Activated CD4-positive, alpha-beta T cell treated with anti-CD3 and anti-CD28 coated beads, Interleukin-2, amount 10 ng/mL, durations not matched to agents 24 days and 14 days (primary cell): ENCODE measurements around the gene NAALADL2. TPM values are rescaled to one million over a fixed set of nuclear protein-coding genes. Genes with fewer than 3 reads are reported as not detected.

ENCODE experiments used
- DNase-seq: peaks from one replicate; pipeline ENCODE4 v3.0.0; 2022
- H3K27ac Mint-ChIP-seq: one replicate; pipeline ENCODE4 v1.8.0; 2022; ENCODE audit warnings: mild to moderate bottlenecking, mixed read lengths
- H3K27me3 Mint-ChIP-seq: one replicate; pipeline ENCODE4 v1.8.0; 2022; ENCODE audit warnings: mixed read lengths
- H3K36me3 Mint-ChIP-seq: one replicate; pipeline ENCODE4 v1.8.0; 2022; ENCODE audit warnings: low read depth, mild to moderate bottlenecking, mixed read lengths
- H3K4me1 Mint-ChIP-seq: one replicate; pipeline ENCODE4 v1.8.0; 2021; ENCODE audit warnings: mixed read lengths
- H3K4me3 Mint-ChIP-seq: one replicate; pipeline ENCODE4 v1.8.0; 2022; ENCODE audit warnings: mild to moderate bottlenecking, moderate library complexity, mixed read lengths
- H3K9me3 Mint-ChIP-seq: one replicate; pipeline ENCODE4 v1.8.0; 2021; ENCODE audit warnings: mixed read lengths
- intact Hi-C: fragments of 100-400 bp; cut with micrococcal nuclease; formaldehyde crosslinking; loops from one replicate; pipeline ENCODE4 v1.15.1; 2023
- total RNA-seq: library from RNA; stranded (reverse); gene quantifications from 2 replicates; pipeline ENCODE4 v1.2.3, GENCODE V29; 2022

Gene NAALADL2
- total RNA-seq, 1 donor from 2014 or later, result not detected

DNA sequence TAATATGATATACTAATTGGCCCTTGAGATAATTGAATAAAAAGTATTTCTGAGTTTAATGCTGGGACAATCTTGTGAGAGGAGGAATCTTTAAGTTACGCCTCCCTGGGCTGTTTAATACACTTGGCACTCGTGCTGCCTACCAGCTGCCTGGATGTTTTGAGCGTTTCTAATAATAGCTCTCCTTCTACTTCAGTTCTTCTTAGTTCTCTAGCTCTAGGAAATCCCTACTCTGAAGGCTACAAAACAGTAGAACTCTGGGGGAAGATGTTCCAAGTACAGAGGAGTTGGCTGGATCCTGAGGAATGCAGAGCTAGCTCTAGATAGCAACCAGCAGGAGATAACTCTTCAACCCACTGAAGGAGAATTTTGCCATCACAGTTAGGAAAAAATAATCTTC, 3.5 kb downstream of the NAALADL2 start:
- Mint-ChIP-seq H3K27me3 (no peaks in the 10 kb centered on the region), H3K27ac (no peak overlapping the region), H3K9me3 (no peaks in the 10 kb centered on the region), H3K4me3 (no peak overlapping the region), H3K4me1 (no peaks in the 10 kb centered on the region), H3K36me3 (no peaks in the 10 kb centered on the region)
- no peak for DNase-seq
- intact Hi-C loops, result no loop called here

DNA sequence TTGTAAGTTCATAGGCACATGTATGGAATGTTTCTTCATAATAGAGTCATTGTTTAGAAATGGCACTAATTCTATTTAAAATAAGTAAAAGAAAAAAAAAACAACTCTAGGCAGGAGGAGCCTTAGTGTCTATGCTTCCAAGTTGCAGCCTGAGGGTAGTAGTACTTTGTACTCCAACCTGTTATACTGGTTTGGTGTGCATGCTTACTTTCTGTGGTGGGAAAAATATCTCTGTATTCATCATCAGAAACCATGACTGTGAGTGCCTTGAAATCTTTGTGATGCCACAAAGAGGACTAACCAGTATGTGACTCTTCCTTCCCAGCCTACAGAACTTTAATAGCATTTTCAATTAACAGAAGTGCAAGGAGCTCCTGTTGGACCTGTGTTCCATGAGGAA, 4.4 kb downstream of the NAALADL2 start:
- H3K36me3 Mint-ChIP-seq, result no peaks in the 10 kb centered on the region
- H3K27ac Mint-ChIP-seq, result no peak overlapping the region
- no peaks in the 10 kb centered on the region for H3K9me3 Mint-ChIP-seq
- intact Hi-C loops, result no loop called here
- H3K27me3 Mint-ChIP-seq, result no peaks in the 10 kb centered on the region
- H3K4me3 Mint-ChIP-seq, result no peak overlapping the region
- no peaks in the 10 kb centered on the region for H3K4me1 Mint-ChIP-seq
- DNase-seq, result no peak

DNA sequence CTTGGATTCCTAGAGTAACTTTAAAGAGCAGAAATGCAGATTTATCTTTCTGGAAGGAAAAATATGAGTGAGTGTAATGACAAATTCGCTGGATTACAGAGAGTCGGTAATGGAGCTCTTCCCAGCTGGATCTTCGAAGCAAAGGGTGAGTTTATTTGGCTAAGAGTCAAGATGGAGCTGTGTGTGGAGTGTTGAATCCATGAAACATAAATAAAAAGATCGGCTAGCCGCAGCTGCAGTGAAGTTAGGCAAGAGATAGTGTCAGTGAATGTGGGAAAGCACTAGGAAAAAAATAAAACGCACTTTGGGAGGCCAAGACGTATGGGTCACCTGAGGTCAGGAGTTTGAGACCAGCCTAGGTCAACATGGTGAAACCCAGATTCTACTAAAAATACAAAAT, 10.3 kb downstream of the NAALADL2 start:
- DNase-seq, result no peak
- Mint-ChIP-seq H3K4me1 (no peaks in the 10 kb centered on the region), H3K9me3 (no peaks in the 10 kb centered on the region), H3K36me3 (no peaks in the 10 kb centered on the region), H3K27me3 (no peaks in the 10 kb centered on the region), H3K4me3 (no peak overlapping the region), H3K27ac (no peak overlapping the region)
- intact Hi-C loops, result no loop called here

DNA sequence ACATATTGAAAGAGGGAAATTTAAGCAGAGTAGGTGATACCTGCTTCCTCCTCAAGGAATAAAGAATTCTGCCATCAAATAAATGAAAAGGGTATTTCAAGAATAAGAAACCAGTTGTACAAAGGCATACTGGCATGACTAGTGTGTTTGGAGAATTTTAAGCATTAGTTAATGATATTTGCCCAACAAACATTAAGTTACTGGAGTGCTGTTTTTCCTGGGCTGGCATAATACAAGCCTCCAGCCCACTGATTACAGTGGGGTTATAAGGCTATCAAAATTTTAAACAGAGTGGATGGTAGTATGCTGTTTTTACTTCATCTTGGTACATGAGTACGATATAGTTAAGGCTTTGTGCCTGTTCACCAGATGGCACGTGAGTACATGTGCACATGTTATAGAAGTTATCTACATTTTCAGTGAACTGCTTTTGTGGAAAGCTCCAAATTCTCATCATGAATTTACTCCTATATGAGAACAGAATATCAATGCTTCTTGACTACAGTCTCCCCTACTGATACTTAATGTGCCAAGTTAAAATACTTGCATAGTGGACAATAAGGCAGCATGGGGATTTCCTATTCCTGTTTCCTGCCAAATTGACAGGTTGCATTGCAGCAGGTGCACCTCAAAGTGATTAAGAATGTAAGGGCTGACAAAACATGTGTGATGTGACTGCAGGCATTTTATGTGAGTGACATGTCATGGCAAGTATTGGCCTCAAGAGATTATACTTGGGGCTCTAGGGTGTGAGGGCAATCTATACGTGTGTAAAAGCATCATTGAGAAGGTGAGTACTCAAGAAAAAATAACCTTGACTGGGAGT, 14.9 kb downstream of the NAALADL2 start:
- no peaks in the 10 kb centered on the region for H3K27me3 Mint-ChIP-seq
- DNase-seq, result no peak
- intact Hi-C loops, result no loop called here
- no peaks in the 10 kb centered on the region for H3K4me1 Mint-ChIP-seq
- H3K27ac Mint-ChIP-seq, result no peak overlapping the region
- H3K4me3 Mint-ChIP-seq, result no peak overlapping the region
- no peaks in the 10 kb centered on the region for H3K9me3 Mint-ChIP-seq
- no peaks in the 10 kb centered on the region for H3K36me3 Mint-ChIP-seq

DNA sequence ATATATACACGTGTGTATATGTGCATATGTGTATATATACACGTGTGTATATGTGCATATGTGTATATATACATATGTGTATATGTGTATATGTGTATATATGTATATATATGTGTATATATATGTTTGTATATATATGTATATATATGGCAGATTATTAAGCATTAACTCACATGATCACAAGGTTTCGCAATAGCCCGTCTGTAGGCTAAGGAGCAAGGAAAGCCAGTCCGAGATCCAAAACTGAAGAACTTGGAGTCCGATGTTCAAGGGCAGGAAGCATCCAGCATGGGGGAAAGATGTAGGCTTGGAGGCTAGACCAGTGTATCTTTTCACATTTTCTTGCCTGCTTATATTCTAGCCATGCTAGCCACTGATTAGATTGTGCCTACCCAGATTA, 23.7 kb downstream of the NAALADL2 start:
- Mint-ChIP-seq H3K27me3 (no peaks in the 10 kb centered on the region), H3K4me3 (no peak overlapping the region), H3K27ac (no peak overlapping the region), H3K36me3 (no peaks in the 10 kb centered on the region), H3K9me3 (peaks cover 6% of the 10 kb centered on the region), H3K4me1 (no peaks in the 10 kb centered on the region)
- intact Hi-C loops, result no loop called here
- DNase-seq, result no peak

DNA sequence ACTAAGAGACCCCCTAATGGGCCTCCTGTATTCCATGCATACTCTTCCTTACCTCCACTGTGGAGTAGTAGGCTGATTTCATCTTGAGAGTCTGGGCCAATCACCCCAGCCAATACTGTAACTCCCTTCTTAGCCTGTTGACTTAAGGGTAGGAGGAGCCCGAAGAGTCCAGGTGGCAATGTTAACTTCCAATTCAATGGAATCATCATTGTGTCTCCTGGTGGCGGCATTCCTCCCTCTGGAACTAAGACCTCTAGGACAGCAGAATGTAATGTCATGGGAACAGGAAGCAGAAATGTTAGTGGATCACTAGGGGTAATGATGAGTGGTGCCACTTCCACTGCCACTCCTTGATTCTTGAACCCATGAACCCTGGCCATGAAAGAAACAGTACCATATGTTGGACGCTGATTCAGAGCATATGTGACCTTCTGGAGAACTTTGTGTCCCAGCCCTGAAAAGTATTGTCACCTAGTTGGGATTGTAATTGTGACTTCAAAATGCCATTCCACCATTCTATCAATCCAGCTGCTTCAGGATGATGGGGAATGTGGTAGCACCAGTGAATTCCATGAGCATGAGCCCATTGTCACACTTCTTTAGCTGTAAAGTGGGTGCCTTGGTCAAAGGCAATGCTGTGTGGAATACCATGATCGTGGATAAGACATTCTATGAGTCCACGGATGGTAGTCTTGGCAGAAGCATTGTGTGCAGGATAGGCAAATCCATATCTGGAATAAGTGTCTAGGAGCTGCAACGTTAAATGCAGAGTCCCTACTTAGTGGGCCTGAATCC, 24.9 kb downstream of the NAALADL2 start:
- Mint-ChIP-seq H3K9me3 (peaks cover 6% of the 10 kb centered on the region), H3K27ac (no peak overlapping the region), H3K4me1 (no peaks in the 10 kb centered on the region), H3K4me3 (no peak overlapping the region), H3K36me3 (no peaks in the 10 kb centered on the region), H3K27me3 (no peaks in the 10 kb centered on the region)
- DNase-seq, result no peak
- intact Hi-C loops, result no loop called here

DNA sequence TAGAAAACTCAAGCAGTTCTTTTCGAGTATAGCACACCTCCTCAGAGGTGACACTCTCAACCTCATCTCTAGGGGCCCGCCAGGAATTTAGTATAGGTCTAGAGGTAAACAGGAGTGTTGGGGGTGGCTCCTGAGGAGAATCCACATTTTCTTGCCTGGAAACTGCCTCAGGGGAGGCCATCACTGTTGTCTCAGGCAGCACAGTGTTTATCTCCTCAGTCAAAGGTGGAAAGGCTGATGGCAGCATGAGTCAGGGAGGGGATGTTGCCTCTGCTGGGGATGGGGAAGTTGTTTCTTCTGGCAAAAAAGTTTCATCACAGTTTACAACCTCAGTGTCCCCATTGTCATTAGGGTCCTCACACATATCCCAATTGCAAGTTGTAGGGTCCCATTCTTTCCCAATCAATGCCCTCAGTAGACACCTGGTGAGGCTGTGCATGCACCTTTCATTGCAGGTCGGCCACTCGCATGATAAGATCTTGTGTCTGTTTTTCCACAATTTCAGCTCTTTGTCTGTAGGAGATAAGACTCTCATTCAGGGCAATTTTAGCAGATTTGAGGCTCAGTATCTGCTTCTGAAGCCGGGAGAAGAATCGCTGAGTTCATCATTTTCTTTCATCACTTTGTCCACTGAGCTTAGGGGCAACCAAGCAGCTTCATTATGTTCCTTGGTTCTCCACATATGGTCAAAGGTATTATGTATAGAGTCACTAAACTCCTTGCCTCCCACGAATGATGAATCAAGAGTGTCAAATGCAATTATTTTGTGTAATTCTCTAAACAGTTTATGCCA, 25.8 kb downstream of the NAALADL2 start:
- H3K27ac Mint-ChIP-seq, result no peak overlapping the region
- intact Hi-C loops, result no loop called here

DNA sequence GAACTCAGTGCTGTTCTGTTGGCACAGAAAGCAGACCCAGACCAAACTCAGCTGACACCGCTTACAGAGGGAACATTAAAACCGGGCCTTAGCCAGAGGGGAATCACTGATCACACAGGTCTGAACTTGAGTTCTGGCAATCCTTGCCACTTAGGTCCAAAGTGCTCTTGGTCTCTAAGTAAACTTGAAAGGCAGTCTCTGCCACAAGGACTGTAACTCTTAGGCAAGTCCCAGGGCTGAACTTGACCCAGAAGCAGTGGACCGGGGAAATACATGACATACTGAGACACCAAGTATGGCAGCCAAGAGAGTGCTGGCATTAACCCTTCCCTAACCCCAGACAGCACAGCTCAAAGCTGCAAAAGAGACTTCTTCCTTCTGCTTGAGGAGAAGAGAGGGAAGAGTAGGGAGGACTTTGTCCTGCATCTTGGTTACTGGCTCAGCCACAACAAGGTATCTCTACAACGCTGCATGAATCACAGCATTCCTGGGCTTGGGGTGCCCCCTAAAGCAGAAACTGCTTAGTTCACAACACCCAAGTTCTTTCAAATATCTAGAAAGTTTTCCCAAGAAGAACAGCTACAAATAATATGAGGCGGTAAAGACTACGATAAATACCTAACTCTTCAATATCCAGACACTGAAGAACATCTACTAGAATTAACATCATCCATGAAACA, 32.5 kb downstream of the NAALADL2 start:
- Mint-ChIP-seq H3K9me3 (no peaks in the 10 kb centered on the region), H3K27ac (no peak overlapping the region), H3K4me3 (no peak overlapping the region), H3K4me1 (no peaks in the 10 kb centered on the region), H3K36me3 (no peaks in the 10 kb centered on the region), H3K27me3 (no peaks in the 10 kb centered on the region)
- DNase-seq, result no peak
- intact Hi-C loops, result no loop called here

More for the DNA sequence above, 25.8 kb downstream of the NAALADL2 start:
- no peaks in the 10 kb centered on the region for H3K36me3 Mint-ChIP-seq
- H3K27me3 Mint-ChIP-seq, result no peaks in the 10 kb centered on the region
- no peaks in the 10 kb centered on the region for H3K4me1 Mint-ChIP-seq
- no peak for DNase-seq
- H3K9me3 Mint-ChIP-seq, result peaks cover 6% of the 10 kb centered on the region
- no peak overlapping the region for H3K4me3 Mint-ChIP-seq

DNA sequence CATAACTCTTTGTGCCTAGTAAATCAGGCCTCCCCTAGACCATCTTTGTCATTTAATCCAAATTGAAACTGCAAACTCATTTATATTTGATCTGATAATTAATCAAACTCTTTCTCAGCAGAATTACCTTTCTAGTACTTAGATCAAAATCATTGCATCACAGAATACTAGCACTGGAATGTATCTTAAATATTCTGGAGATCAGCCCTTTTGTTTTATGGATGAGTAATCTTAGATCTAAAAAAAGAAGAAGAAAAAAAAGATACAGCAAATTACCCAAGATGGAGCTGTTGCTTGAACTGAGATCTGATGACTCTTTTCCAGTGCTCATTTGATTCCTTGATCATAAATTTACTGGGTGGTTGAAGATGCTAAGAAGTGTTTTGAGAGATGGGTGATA, 47.9 kb downstream of the NAALADL2 start:
- DNase-seq, result no peak
- Mint-ChIP-seq H3K9me3 (no peaks in the 10 kb centered on the region), H3K4me1 (no peaks in the 10 kb centered on the region), H3K27ac (no peak overlapping the region), H3K4me3 (no peak overlapping the region), H3K27me3 (no peaks in the 10 kb centered on the region), H3K36me3 (no peaks in the 10 kb centered on the region)
- intact Hi-C loops, result no loop called here

DNA sequence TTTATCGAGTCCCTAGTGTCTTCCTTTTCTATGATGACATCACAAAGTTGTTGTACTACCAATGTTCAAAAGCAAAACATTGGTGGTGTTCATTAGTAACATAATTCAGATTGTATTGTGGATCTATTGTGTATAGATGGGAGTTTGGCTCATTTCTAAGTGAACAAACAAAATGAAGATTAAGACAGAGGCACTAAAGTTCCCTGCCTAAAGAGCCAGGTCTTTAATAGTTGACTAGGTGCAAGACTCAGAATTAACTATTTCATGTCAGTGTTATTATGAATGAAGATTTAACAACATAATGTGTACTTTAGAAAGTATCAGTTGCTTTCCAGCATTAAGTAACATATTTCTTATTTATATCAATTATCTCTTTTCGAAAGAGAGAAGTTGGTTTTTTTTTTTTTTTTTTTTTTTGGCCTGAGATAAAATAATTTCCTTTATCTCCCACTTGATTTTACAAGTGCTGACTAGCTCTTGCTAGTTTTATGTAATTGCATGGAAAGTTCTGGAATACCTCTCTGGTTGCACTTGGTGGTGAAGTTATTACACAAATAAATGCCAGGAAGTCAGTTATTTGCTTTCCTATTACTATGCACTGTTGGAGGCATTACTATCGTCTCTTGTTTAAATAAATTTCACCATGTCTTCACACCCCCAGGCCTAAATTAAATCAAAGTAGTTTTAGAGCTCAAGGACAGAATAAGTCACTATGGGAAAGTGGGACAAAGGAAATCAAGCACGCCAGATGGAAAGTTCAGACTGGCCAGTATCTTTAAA, 48.7 kb downstream of the NAALADL2 start:
- H3K9me3 Mint-ChIP-seq, result no peaks in the 10 kb centered on the region
- intact Hi-C loops, result no loop called here
- H3K4me3 Mint-ChIP-seq, result no peak overlapping the region
- no peaks in the 10 kb centered on the region for H3K36me3 Mint-ChIP-seq
- no peak overlapping the region for H3K27ac Mint-ChIP-seq
- no peak for DNase-seq
- no peaks in the 10 kb centered on the region for H3K27me3 Mint-ChIP-seq
- no peaks in the 10 kb centered on the region for H3K4me1 Mint-ChIP-seq

DNA sequence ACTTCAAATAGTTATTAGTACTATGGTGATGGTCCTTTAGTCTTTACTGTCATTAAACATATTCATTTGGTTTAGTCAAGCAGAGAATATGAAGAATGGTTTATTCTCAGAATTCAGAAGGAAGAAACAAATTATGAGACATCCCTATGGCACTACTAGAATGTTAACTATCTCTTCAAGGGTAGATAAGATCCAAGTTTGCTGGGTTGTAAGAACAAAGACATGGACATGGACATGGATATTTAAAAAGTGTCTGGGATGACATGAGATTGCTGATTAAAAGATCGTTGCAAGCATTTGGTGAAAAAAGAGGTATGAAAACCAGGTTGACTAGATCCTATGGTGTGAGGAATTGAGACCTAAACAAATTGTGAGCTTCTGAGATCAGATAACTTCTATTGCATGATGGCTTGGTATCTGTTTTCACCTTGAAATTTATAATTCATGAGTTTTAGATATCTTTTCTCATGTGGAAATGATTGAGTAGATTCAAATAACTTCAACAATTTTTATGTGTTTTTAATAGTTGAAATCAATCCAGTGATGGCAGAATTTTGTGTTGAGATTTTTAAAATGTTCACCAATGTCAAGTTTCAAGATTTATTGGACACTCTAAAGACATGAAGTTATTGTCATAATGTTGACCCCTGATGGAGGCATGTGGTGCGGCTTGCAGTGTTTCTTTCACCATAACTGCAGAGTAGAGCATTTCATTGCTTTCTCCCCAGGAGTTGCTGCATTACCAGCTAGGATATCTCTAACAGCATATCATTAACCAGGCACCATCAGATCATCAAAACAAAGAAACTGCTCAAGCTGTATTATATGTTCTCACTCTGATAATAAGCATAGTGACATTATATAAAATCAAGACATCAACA, 72.6 kb downstream of the NAALADL2 start:
- no peak for DNase-seq
- Mint-ChIP-seq H3K27ac (no peak overlapping the region), H3K9me3 (no peaks in the 10 kb centered on the region), H3K36me3 (no peaks in the 10 kb centered on the region), H3K4me3 (no peak overlapping the region), H3K4me1 (no peaks in the 10 kb centered on the region), H3K27me3 (no peaks in the 10 kb centered on the region)
- intact Hi-C loops, result no loop called here

DNA sequence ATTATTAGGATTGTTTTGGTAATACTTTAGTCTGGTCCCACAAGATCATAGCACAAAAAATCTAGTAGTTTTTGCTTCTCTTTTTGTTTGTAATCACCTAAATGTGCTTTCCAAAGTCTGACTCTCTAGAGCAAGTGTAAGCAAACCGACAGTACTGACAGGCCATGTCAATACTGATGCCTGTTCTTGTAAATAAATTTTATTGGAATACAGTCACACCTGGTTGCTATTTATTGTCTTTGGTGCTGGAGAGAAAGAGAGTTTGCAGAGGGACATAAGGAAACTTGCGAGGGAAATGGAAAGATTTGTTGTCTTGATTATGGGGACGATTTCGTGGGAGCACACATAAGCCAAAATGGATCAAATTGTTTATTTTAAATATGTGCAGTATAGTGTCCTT, 77.5 kb downstream of the NAALADL2 start:
- H3K4me3 Mint-ChIP-seq, result no peak overlapping the region
- intact Hi-C loops, result no loop called here
- peaks cover 7% of the 10 kb centered on the region for H3K9me3 Mint-ChIP-seq
- no peaks in the 10 kb centered on the region for H3K27me3 Mint-ChIP-seq
- H3K4me1 Mint-ChIP-seq, result no peaks in the 10 kb centered on the region
- H3K27ac Mint-ChIP-seq, result no peak overlapping the region
- no peak for DNase-seq
- H3K36me3 Mint-ChIP-seq, result no peaks in the 10 kb centered on the region
